Fibroblast of villous mesenchyme (primary cell): Measurements from ENCODE around the gene RAP1GDS1. TPM values are rescaled to one million over a fixed set of nuclear protein-coding genes. Genes with fewer than 3 reads are reported as not detected.
A peak's percentile ranks its signal among the peaks of the same experiment; 100 is the strongest.

ENCODE experiments used
- DNase-seq: peaks from one replicate; pipeline ENCODE4 v3.0.0-alpha.2; 2010; ENCODE audit warnings: low read depth
- H3K4me3 ChIP-seq: 2 replicates; pipeline ENCODE4 v1.5.1; 2011; ENCODE audit warnings: low read depth, mild to moderate bottlenecking, low read length
- total RNA-seq: library from RNA; depleted of rRNA; stranded (reverse); fragments of >200 nt; gene quantifications from 2 replicates; pipeline ENCODE4 v1.2.3, GENCODE V29; 2012
- TF ChIP-seq, protein P1 (sequence below): IDR thresholded peaks from 2 replicates; pipeline ENCODE4 v1.5.1; 2012; ENCODE audit warnings: low read depth, mild to moderate bottlenecking, low read length; ENCODE audit not compliant: insufficient read depth

Gene RAP1GDS1
- total RNA-seq, 1 donor, result 82.5 TPM

GRCh38 chr4:98261405-98262291, 464 bp downstream of the RAP1GDS1 start:
- peak overlapping the region; percentile 92 for H3K4me3 ChIP-seq
- TF ChIP-seq, protein P1, sequence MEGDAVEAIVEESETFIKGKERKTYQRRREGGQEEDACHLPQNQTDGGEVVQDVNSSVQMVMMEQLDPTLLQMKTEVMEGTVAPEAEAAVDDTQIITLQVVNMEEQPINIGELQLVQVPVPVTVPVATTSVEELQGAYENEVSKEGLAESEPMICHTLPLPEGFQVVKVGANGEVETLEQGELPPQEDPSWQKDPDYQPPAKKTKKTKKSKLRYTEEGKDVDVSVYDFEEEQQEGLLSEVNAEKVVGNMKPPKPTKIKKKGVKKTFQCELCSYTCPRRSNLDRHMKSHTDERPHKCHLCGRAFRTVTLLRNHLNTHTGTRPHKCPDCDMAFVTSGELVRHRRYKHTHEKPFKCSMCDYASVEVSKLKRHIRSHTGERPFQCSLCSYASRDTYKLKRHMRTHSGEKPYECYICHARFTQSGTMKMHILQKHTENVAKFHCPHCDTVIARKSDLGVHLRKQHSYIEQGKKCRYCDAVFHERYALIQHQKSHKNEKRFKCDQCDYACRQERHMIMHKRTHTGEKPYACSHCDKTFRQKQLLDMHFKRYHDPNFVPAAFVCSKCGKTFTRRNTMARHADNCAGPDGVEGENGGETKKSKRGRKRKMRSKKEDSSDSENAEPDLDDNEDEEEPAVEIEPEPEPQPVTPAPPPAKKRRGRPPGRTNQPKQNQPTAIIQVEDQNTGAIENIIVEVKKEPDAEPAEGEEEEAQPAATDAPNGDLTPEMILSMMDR, result no peak
- peak; percentile 77 for DNase-seq

DNA sequence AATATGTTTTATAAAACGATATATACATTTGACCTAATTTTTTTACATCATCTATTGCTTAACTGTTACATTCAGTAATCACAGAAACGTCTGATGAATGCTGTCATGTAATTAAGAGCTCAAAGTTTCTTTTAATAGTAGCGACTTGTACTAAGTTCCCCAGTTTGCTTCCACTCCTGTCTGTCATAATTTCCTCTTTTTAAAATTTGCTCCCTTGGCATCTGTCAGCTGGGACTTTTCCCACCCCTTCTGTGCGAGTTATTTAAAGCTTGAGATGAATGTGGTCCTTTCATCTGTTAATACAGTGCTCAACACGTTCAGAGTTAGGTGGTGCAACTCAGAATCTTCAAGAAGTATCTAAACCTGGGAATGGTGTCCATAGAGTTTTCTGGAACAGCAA, 1.2 kb downstream of the RAP1GDS1 start:
- TF ChIP-seq, protein P1, result no peak
- H3K4me3 ChIP-seq, result peak overlapping the region; percentile 92
- DNase-seq, result peak; percentile 25

- DNase-seq, result no peak
- no peak overlapping the region for H3K4me3 ChIP-seq
- TF ChIP-seq, protein P1, result no peak
These were observed 6.3 kb downstream of the RAP1GDS1 start for GRCh38 chr4:98267498-98267897.

GRCh38 chr4:98275145-98275544, 14.0 kb downstream of the RAP1GDS1 start:
- DNase-seq, result no peak
- TF ChIP-seq, protein P1, result no peak
- no peak overlapping the region for H3K4me3 ChIP-seq

GRCh38 chr4:98283219-98284189, 22.3 kb downstream of the RAP1GDS1 start:
- TF ChIP-seq, protein P1, result no peak
- no peak overlapping the region for H3K4me3 ChIP-seq
- DNase-seq, result peak; percentile 32

GRCh38 chr4:98284640-98285046, 23.5 kb downstream of the RAP1GDS1 start:
- DNase-seq, result no peak
- TF ChIP-seq, protein P1, result no peak
- no peak overlapping the region for H3K4me3 ChIP-seq
